T-helper 2 cell treated with Interferon-gamma antibody and Interleukin-4, amounts not matched to agents 100 ng/mL and 5 ng/mL, for 36 hours (primary cell): ENCODE measurements around the gene RFX3. TPM values are rescaled to one million over a fixed set of nuclear protein-coding genes. Genes with fewer than 3 reads are reported as not detected.

Experiments used
- intact Hi-C: fragments of 100-400 bp; cut with micrococcal nuclease; formaldehyde crosslinking; loops from one replicate; pipeline ENCODE4 v1.15.1; 2023
- total RNA-seq: library from RNA; stranded (reverse); gene quantifications from 2 replicates; pipeline ENCODE4 v1.2.3, GENCODE V29; 2022

The RFX3 gene
- total RNA-seq, 1 donor from 2014 or later, result 9.4 TPM

DNA sequence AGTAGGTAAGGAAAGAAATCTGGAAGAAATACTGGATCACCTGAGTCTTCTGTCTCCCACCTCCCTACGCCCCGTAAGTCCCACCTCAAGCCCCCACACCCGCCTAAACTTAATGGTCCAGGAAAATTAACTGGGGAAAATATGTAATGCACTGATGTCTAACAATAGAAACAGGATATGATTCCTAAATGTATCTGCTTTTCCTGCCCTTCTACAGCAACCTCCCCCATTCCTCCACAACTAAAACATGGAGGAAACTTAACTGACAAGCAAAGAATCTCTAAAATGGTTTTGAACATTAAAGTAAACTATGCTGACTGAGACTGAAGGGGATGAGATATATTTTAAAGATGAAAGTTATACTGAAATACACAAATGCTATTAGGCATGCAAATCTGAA is 10.4 kb downstream of the RFX3 start:
- intact Hi-C loops, result no loop called here

DNA sequence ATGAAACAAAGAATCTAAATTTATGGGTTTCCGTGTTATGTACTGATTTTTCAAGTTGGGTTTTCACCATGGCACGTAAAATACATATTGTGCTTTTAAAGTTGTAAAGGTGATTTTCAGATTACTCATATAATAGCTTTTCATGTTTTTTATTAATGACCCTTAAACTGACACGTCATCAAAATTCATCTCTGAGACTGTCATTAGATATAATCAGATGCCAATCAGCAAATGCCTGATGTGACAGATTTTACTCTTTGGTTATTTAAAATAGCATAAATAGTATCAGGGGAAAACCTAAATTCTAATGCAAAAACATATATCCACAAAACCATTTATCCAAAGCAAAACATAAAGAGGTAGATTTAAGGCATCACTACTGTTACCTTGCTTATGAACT is 11.0 kb downstream of the RFX3 start:
- intact Hi-C loops, result no loop called here

DNA sequence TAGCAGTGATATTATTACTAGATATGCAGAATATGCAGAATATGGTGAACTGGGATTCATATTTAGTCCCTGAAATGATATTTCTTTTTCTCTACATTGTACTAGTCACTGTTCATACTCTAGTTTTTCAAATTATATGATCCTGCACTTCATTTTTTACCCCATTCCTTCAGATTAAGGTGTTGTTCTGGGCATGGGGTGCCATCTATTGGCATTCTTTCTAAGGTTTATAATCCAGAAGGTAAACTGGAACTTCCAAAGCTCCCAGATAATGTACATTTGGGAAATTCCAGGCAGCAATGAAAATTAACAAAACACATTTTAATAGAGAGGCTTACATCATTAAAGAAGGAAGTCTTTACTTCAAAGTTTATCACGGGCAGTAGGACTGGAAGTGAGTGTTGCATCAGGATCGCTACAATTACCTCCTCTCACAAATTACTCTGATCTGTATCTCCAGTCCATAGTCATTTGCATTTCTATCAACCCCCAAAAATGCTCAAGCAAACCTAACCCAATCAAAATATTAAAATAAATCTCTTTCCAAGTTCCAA is 12.5 kb downstream of the RFX3 start:
- intact Hi-C loops, result no loop called here

DNA sequence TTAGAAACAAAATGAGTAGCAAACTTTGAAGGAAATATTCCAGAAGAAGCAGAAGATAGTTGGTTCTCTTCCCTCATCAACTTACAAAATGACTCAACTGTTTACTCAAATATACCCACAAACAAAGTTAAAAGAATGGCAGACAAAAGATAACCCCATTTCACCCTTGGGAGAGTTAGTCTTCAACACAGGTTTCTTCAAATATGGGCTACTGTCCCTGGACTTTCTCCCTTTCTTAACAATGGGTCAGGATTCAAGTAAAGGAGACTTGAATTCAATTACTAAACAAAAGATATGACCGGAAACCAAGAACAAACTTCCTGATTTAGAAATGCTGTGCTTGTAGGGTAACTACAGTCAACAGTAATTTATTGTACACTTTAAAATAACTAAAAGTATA is 14.2 kb downstream of the RFX3 start:
- intact Hi-C loops, result no loop called here

DNA sequence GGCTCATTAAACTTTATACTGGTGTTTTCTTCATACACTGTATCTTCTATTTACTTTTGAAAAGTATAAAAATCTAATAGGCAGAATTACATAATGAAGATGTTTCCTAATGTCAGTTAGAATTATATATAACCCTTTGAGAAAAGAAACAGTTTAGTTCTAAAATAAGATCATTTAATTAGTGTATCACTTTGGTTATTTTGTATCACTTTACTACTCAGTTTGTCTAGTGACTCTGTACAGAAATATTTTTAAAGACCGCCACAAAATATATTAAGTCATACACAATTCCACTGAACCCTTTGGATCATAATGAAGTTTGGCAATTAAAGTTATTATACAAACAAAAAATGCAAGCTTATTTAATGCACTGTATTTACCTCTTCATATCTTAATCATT is 15.0 kb downstream of the RFX3 start:
- intact Hi-C loops, result no loop called here

DNA sequence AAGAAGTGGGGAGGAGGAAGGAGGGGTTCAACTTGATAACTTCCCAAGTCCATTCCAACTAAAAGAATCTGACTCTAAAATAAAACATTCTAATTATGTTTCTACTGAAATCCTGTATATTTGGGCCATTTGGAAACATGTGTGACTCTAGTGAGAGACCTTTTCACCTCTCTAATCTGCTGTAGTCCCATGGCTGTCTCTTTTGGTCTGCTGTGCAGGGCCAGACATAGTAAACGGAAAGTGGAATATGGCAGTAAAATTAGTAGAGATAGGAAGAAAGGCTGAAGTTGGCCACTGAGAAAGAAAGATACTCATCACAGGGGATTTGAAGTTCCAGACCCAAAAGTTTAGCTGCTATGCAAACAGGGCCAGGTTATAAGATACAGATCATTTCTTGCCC is 15.9 kb downstream of the RFX3 start:
- intact Hi-C loops, result no loop called here

DNA sequence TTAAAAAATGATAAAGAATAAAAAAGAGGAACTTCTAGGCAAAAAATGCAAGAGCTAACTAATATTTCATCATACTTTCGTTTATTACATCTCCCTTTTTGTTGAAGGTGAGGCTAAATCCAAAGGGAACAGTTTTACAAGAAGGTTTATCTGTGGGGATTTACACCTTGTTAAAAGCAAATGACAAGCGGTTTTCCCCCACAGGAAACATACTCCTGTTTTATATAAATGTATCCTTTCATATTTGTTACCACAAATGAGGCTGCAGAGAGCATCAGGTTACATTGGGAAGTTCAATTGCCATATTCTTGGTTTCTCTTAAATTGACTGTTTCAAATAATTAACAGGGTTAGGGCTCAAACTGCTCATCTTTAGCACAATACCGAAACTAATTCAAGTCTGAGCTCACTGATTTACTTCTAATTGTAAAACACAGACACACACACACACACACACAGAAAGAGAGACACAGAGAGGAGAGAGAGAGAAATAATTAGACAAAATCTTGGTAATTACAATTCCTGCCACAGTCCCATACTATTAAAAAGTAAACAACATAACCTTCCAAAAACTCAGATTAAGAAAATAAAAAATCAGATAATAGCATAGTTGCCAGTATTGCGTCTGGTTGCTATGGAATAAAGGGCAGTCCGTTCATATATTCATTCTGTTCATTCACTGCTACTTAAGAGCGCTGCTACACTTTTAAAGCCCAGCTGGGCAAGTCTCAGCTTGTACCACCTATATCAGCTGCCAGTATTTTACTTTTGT is 17.1 kb downstream of the RFX3 start:
- intact Hi-C loops, result no loop called here

DNA sequence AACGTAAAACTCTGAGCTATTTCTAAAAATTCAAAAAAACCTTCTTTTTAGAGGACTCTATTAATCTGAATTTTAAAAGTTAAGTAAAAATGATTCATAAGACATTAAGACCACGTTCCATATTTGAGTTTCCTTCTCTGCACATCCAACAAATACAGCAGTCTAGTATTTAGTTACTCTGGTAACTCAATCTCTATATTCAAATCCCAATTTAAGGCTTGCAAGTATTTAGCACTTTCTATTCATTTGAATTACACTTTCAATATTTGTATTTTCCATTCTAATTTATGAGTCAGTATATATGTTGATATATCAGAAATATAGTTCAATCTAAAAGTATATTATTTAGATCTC is 17.7 kb downstream of the RFX3 start:
- intact Hi-C loops, result no loop called here

DNA sequence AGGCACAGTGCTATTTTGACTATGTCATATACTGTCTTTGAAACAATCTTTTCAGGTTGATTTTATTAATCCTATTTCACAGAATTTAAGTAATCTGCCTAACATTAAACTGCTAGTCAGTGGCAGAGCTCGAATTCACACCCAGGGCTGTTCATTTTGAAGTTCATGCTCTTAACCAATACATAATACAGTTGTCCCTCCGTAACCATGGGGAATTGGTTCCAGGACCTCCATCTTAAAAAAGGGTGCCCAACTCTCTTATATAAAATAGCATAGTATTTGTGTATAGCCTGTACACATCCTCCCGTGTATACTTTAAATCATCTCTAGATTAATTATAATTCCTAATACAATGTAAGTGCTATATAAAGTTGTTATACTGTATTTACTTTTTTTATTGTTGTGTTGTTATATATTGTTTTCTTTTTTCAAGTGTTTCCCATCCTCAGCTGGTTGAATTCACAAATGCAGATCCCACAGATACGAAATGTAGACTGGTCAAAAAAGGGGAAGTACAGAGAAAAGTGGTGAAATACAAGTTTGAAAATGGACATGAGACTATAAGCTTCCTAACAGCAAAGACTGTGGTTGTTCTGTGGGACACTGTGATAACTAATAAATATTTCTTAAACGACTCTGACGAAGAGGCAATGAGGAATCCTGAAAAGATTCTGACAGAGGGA is 18.3 kb downstream of the RFX3 start:
- intact Hi-C loops, result loop anchor here (2.0 kb wide), 1 partner anchor 15 kb away; no protein-coding TSS in a partner anchor

DNA sequence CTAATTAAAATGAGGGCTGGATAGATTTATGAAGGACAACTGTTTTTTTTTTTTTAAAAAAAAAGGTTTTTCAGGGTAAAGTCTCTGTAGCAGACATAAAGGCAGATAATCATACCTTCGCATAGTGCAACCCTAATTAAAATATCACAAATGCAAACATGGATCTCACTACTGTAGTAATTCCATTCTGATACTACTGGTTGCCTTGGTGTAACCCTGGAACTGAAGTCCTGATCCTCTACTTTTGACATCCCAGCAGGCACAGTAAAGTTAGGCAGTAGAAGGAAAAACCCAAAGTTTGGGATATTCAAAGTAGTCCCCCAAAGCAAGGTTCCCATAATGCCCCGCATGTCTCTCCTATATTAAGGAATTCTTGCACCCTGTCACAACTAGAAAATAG is 19.6 kb downstream of the RFX3 start:
- intact Hi-C loops, result loop anchor here (2.0 kb wide), 1 partner anchor 17 kb away; no protein-coding TSS in a partner anchor

DNA sequence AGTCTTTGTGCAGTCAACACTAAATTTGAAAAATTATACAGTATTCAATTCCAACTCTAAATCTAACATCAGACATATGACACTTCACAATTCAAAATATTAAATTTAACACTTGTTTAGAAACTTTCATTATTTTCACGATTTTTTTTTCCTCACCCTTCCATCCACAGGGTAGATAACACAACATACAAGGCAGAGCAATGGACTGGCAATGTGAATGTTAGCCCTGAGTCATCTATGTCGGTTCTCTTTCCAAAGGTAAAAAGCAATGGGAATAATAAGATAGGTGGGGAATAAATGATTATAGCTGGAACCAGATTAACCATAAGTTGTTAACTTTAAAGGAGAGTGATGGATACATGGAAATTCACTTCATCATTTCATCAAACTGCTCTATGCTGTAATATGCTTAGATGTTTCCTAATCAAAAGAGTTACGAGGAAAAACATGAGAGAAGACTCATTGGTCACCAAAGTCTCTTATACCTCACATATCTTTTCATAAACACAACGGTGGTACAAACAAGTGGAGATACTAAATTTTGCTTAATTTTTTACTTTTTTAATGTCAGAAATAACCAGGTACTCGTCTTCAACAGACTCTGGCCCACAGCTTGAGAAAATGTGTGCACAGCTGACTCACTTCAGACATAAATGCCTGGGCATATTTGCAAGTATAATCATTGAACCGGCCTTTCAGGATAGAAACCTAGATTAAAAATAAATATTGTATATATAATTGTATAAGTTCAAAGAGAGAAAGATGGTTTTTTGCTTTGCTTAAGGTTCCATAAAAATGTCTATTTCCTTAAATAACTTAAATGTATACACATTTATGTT is 23.0 kb downstream of the RFX3 start:
- intact Hi-C loops, result no loop called here

DNA sequence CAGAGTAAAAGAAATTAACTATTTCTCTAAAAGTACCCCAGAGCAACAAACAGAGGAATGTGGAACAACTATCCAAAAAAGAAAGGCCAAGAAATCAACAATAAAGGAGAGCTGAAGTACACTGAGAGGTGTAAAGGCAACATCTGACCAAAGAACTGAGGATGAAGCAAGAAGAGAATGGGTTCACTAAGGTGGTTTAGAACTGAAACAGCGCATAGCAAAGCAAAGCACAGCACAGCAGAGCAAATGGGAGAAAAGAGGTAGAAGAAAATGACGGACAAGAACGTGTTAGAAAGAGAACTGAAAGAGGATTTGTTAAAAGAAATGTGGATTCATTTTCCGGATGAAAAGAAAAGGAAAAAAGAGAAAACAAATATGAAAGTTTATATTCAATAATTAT is 25.8 kb downstream of the RFX3 start:
- intact Hi-C loops, result no loop called here

DNA sequence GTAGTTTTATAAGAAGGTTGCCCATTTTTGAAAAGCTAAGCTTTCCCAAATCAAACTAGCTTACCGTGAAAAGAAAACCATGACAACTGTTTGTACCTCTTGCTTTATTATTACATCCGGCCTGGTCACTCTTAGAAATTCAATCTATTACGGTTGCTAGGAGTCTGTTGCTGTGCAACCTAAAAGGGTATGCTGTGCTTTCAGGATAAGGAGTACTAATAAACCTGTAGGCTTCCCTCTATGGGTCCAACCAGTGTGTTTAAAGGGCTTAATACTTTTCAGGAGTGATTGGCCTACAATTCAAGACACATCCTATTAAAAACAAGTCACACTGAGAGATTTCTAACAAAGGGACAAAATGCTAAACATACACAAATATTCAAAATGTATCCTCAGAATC is 27.1 kb downstream of the RFX3 start:
- intact Hi-C loops, result no loop called here

DNA sequence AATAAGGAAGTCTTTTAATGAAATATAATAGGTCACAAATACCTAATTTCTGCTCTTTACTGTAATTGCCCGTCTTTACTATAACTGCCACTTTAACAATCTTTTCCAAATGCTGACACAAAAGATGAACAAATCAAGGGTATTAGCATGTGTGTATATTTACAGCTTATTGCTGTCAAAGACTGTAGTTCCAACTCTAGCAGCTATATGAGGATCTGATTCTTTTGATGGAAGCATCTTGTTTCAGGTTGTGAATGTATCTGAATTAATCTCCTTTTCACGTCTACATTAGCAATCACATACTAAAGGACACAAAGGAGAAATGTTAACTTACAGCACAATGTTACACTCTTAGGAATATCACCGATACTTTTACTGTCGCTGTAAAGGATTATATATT is 27.9 kb downstream of the RFX3 start:
- intact Hi-C loops, result no loop called here

DNA sequence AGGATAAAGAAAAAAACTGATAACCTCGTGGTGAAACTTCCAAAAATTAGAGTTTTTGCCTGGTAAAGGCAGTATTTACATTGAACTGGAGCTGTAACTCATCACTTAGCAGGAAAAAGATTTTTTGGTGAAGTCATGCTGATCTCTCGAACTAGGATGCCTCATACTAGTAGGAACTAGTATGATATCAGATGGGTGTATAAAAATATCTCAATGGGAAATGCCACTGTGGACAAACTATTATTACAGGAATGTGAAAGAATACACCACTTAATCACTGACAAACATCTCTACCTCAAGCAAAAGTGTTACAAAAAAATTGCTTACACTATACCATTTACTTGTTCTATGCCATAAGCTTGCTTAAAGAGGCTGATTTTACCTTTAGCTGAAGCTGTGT is 28.4 kb downstream of the RFX3 start:
- intact Hi-C loops, result no loop called here

DNA sequence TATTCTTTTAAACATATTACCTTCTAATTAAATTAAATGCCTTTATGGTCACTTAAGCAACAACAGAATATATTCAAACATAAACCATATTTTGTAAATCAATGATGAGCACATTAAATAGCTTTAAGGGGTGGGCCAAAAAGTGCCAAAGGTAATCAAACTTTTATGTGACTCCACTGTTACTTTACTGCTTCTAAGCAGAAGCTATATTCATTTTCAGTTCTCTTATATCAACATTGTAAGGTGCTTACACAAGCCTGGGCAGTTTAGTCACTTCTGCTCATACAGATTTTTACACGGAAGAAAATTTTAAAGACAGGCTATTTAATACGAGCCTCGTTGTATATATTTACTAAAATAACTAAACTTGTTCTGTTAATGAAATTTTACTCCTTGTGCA is 29.9 kb downstream of the RFX3 start:
- intact Hi-C loops, result no loop called here

DNA sequence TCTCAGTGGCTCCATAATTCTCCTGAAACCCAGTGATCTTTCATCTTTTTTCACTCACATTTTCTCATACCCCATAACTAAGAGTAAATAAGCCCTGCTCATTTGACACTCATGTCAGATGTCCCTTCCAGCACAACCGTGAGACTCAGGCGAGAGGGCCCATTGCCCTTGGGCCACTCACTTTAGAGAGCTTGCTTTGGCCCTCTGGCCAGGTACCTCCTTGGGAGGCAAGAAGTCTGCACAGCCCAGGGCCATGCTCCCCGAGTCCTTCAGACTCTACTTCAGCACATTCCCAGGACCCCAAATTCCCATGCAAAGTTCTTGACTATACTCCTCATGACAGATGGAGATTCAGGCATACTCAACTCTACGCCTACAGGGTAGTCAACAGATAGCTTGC is 33.6 kb downstream of the RFX3 start:
- intact Hi-C loops, result no loop called here

DNA sequence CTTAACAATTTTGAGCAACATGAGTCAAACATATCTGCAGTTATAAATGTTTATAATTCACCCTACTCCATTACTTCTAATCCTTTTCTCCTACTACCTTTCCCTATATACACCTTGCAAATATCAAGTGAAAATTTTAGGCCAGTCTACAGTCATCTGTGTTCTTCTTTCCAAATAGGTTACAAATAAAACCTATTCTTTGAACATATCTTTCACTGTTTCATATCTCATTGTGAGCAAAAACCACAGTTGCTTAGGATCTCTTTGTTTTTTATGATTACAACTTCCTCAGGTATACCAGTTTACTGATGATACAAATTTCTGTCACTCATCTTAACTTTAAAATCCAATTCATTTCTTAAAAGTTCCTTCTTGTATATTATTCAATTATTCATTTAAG is 34.4 kb downstream of the RFX3 start:
- intact Hi-C loops, result no loop called here

DNA sequence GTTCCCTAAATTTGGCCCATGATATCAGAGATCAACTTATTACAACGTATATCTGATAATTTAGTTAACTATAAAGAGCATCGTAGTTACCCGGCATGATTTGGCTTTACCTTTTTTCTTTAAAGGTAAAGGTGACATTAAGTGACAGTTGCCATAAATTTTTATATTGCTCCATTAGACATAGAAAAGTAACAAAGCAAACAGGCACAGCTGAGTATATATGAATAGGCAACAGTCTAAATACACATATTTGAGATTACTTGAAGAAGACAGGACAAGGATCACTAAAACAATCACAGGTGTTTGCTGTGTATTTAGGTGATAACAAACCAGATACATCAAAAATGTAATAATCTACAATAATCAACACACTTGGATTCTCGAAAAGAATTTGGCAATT is 34.8 kb downstream of the RFX3 start:
- intact Hi-C loops, result no loop called here

DNA sequence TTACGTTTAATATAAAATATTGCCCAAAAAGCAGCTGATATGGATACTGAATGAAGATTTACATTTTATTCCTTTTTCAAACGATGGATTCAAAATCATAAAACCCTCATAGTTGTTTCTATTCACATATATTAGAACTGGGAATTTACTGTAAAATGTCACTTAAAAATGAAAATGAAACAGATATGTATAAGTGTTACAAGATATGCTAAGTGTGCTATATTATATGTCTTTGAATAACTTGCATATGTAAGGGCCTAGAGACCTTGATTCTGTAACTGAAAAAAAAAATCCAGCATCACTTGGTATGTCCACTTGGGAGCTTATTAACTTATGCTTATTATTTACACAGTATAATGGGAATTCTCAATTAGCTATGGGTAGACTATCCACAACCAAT is 43.2 kb downstream of the RFX3 start:
- intact Hi-C loops, result no loop called here

DNA sequence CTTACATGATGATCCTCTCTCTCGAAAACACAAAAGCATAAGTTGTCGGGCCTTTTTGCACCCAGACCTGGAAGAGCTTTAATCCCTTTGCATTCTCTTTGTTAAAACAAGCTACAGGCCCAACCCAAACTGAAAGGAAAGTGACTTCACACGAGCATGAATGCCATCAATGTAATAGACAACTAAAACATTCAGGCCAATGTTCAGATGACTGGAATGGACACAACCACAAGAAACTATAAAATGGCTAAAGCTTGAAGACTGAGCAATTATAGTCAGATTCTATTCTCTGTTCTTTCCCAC is 45.5 kb downstream of the RFX3 start:
- intact Hi-C loops, result no loop called here
